Endodermal cell (in vitro differentiated cells): Measurements from ENCODE around the gene HOXC9. TPM values are rescaled to one million over a fixed set of nuclear protein-coding genes. Genes with fewer than 3 reads are reported as not detected.
A peak's percentile ranks its signal among the peaks of the same experiment; 100 is the strongest.

Experiments used
- DNase-seq: peaks from one replicate; pipeline ENCODE4 v3.0.0-alpha.2; 2017
- H3K27ac ChIP-seq: 2 replicates; pipeline ENCODE4 v1.5.1; 2013; ENCODE audit warnings: mild to moderate bottlenecking, low read depth, low read length, moderate library complexity
- H3K27me3 ChIP-seq: 2 replicates; pipeline ENCODE4 v1.6.1; 2013; ENCODE audit warnings: mild to moderate bottlenecking, low read length, moderate library complexity; ENCODE audit not compliant: insufficient read depth, control insufficient read depth, poor library complexity, severe bottlenecking
- H3K36me3 ChIP-seq: 2 replicates; pipeline ENCODE4 v1.7.0; 2013; ENCODE audit warnings: mild to moderate bottlenecking, low read length, moderate library complexity; ENCODE audit not compliant: control insufficient read depth, insufficient read depth
- H3K4me1 ChIP-seq: one replicate; pipeline ENCODE4 v1.7.0; 2013; ENCODE audit warnings: low read length; ENCODE audit not compliant: control insufficient read depth, insufficient read depth
- H3K4me3 ChIP-seq: 2 replicates; pipeline ENCODE4 v1.5.1; 2013; ENCODE audit warnings: mild to moderate bottlenecking, low read length, moderate library complexity
- H3K9ac ChIP-seq: 2 replicates; pipeline ENCODE4 v1.6.1; 2013; ENCODE audit warnings: mild to moderate bottlenecking, low read length, moderate library complexity; ENCODE audit not compliant: poor library complexity, severe bottlenecking; ENCODE audit errors: extremely low read depth
- H3K9me3 ChIP-seq: 2 replicates; pipeline ENCODE4 v1.6.1; 2013; ENCODE audit warnings: mild to moderate bottlenecking, low read length, moderate library complexity; ENCODE audit not compliant: control insufficient read depth
- H3K27ac Mint-ChIP-seq: 2 replicates; pipeline ENCODE4 v1.8.0; 2020; ENCODE audit warnings: mixed read lengths
- H3K27me3 Mint-ChIP-seq: 2 replicates; pipeline ENCODE4 v1.8.0; 2021; ENCODE audit warnings: mild to moderate bottlenecking, mixed read lengths; ENCODE audit not compliant: insufficient read depth
- H3K36me3 Mint-ChIP-seq: 2 replicates; pipeline ENCODE4 v1.8.0; 2020; ENCODE audit warnings: low read depth, mixed read lengths
- H3K4me1 Mint-ChIP-seq: 2 replicates; pipeline ENCODE4 v1.8.0; 2020; ENCODE audit warnings: mixed read lengths
- H3K4me3 Mint-ChIP-seq: 2 replicates; pipeline ENCODE4 v1.8.0; 2020; ENCODE audit warnings: mild to moderate bottlenecking, moderate library complexity, mixed read lengths
- H3K9me3 Mint-ChIP-seq: 2 replicates; pipeline ENCODE4 v1.8.0; 2020; ENCODE audit warnings: mild to moderate bottlenecking, mixed read lengths
- CTCF ChIP-seq: fragments of 200-600 bp; sonication (generic); conservative IDR thresholded peaks from 2 replicates; pipeline ENCODE4 v1.5.0; 2021; ENCODE audit warnings: antibody characterized with exemption, mild to moderate bottlenecking
- WGBS, 2 experiments: methylation state at CpG; one replicate each; pipeline versions ENCODE4 v1.1.5 to v1.1.7; 2013; ENCODE audit warnings: missing lambda C conversion rate in 2 of 2, mixed read lengths in 1 of 2; ENCODE audit not compliant: insufficient coverage in 1 of 2, insufficient read length in 1 of 2; 5-methylcytosine and 5-hydroxymethylcytosine counted together
- total RNA-seq, 2 donors: library from RNA; stranded (reverse); fragmentation: NEBNext Ultra II Directional in 1 of 2; extraction: Animal tissue kit (Norgen Biotek cat#: 25700) in 1 of 2; gene quantifications; 2 replicates in 1 of 2; 3 replicates in 1 of 2; pipeline ENCODE4 v1.2.1, GENCODE V29; 2021

The HOXC9 gene
- total RNA-seq, 2 donors from 2014 or later, result not detected

DNA sequence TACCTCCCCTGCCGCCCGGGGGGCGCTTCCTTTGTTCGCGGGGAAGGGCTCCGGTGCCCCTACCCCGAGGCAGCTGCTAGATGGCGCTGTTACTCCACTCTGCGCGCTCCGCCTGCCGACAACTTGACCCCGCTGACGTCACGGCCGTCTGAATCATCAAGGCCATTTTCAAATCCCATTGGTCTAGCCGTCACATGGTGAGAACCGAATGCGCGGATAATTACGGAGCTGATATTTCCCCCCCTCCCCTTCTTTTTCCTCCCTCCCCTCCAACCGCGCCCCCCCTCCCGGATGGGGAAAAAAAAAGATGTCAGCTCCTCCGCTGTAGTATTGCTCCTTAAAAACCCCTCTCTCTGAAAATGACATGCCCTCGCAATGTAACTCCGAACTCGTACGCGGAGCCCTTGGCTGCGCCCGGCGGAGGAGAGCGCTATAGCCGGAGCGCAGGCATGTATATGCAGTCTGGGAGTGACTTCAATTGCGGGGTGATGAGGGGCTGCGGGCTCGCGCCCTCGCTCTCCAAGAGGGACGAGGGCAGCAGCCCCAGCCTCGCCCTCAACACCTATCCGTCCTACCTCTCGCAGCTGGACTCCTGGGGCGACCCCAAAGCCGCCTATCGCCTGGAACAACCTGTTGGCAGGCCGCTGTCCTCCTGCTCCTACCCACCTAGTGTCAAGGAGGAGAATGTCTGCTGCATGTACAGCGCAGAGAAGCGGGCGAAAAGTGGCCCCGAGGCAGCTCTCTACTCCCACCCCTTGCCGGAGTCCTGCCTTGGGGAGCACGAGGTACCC lies 14.9 kb upstream of the HOXC9 start, which contains the start of gene HOXC10:
HOXC10 (plus strand) TSS at position 246 of the 791 bp plus-strand sequence; CDS start at position 360, 114 bp downstream.
- H3K36me3 ChIP-seq, result no peaks in the 10 kb centered on the region
- no peaks in the 10 kb centered on the region for H3K4me1 ChIP-seq
- peaks cover 100% of the 10 kb centered on the region for H3K27me3 ChIP-seq
- WGBS, 2 experiments, result 30 to 34% methylated on average over 19 to 55 of the region's 55 CpGs
- H3K9ac ChIP-seq, result no peak within 1 kb of the TSS
- Mint-ChIP-seq H3K27ac (no peak within 1 kb of the TSS), H3K4me3 (no peak within 1 kb of the TSS), H3K36me3 (no peaks in the 10 kb centered on the region), H3K4me1 (no peaks in the 10 kb centered on the region), H3K27me3 (peaks cover 100% of the 10 kb centered on the region), H3K9me3 (peaks cover 16% of the 10 kb centered on the region)
- H3K9me3 ChIP-seq, result peaks cover 8% of the 10 kb centered on the region
- DNase-seq, result peak; percentile 97
- no peak within 1 kb of the TSS for H3K27ac ChIP-seq
- peak; percentile 72 for TF ChIP-seq CTCF
- H3K4me3 ChIP-seq, result no peak within 1 kb of the TSS

- no peak for DNase-seq
- Mint-ChIP-seq H3K4me1 (no peaks in the 10 kb centered on the region), H3K9me3 (peaks cover 16% of the 10 kb centered on the region), H3K4me3 (no peak overlapping the region), H3K27ac (no peak overlapping the region), H3K27me3 (peaks cover 100% of the 10 kb centered on the region), H3K36me3 (no peaks in the 10 kb centered on the region)
- TF ChIP-seq CTCF, result no peak
- H3K4me1 ChIP-seq, result no peaks in the 10 kb centered on the region
- no peak overlapping the region for H3K4me3 ChIP-seq
- peaks cover 8% of the 10 kb centered on the region for H3K9me3 ChIP-seq
- no peak overlapping the region for H3K27ac ChIP-seq
- WGBS, 2 experiments, result 47 to 56% methylated on average over 17 to 21 of the region's 21 CpGs
- peaks cover 100% of the 10 kb centered on the region for H3K27me3 ChIP-seq
- no peak overlapping the region for H3K9ac ChIP-seq
- H3K36me3 ChIP-seq, result no peaks in the 10 kb centered on the region
Measured at GRCh38 chr12:53985692-53985993, 14.3 kb upstream of the HOXC9 start.

GRCh38 chr12:53985994-53986685 lies 13.8 kb upstream of the HOXC9 start:
- Histone ChIP-seq H3K9me3 (peaks cover 8% of the 10 kb centered on the region), H3K36me3 (no peaks in the 10 kb centered on the region), H3K4me1 (no peaks in the 10 kb centered on the region), H3K4me3 (no peak overlapping the region), H3K27ac (no peak overlapping the region), H3K27me3 (peaks cover 100% of the 10 kb centered on the region), H3K9ac (no peak overlapping the region)
- no peak overlapping the region for H3K4me3 Mint-ChIP-seq
- H3K36me3 Mint-ChIP-seq, result no peaks in the 10 kb centered on the region
- no peaks in the 10 kb centered on the region for H3K4me1 Mint-ChIP-seq
- peaks cover 16% of the 10 kb centered on the region for H3K9me3 Mint-ChIP-seq
- H3K27me3 Mint-ChIP-seq, result peaks cover 100% of the 10 kb centered on the region
- peak; percentile 82 for DNase-seq
- no peak for TF ChIP-seq CTCF
- WGBS, 2 experiments, result 12% methylated on average over 13 to 49 of the region's 50 CpGs
- H3K27ac Mint-ChIP-seq, result no peak overlapping the region
